Spleen (tissue), 7 donors: ENCODE results near the gene SLC39A8.

Experiments
- CTCF ChIP-seq, 11 experiments: fragments of 200-600 bp in 7 of 11; fragments of 450-650 bp in 4 of 11; sonication (generic) in 4 of 11; IDR thresholded peaks in 8 of 11; conservative IDR thresholded peaks in 3 of 11; 1 replicate in 7 of 11; 2 replicates in 4 of 11; pipeline versions ENCODE4 v1.4.0 to v1.8.0; 2016 to 2021; ENCODE audit warnings: antibody characterized with exemption in 11 of 11, inconsistent platforms in 4 of 11, mild to moderate bottlenecking in 1 of 11
- POLR2A ChIP-seq, 3 donors: fragments of 450-650 bp; IDR thresholded peaks; one replicate each; pipeline ENCODE4 v1.5.1; 2017; ENCODE audit warnings: antibody characterized with exemption in 3 of 3, mild to moderate bottlenecking in 1 of 3
- POLR2AphosphoS5 ChIP-seq, 3 donors: sonication (generic); formaldehyde crosslinking; IDR thresholded peaks; one replicate each; pipeline ENCODE4 v1.5.1; 2017; ENCODE audit warnings: antibody characterized with exemption in 3 of 3
- donor health status: DM: no; HTN: no; CAD: no; lungs with moderate emphysema.
- donor health status: DM: no; HTN: no; CAD: no.
- donor health status: DM: no; HTN: no; CAD: no.

GRCh38 chr4:102324730-102325129 is 20.6 kb downstream of the SLC39A8 start:
- TF ChIP-seq POLR2A (IDR thresholded peaks at IDR 0.05), result no peak
- no peak for TF ChIP-seq CTCF (IDR thresholded peaks at IDR 0.05 in 8 of 11, conservative IDR thresholded peaks at IDR 0.05 in 3 of 11)
- TF ChIP-seq POLR2AphosphoS5 (IDR thresholded peaks at IDR 0.05), result no peak
